GM19238 (cell line): ENCODE data around the gene SPATS2L.

Experiments used
- DNase-seq: peaks from one replicate; pipeline ENCODE4 v3.0.0; 2011; ENCODE audit warnings: low spot score; ENCODE audit not compliant: insufficient read length

SPATS2L gene

GRCh38 chr2:200376513-200377354 lies 70.2 kb downstream of the SPATS2L start:
- DNase-seq: no peak

GRCh38 chr2:200377355-200378336 lies 71.2 kb downstream of the SPATS2L start:
- no peak for DNase-seq

GRCh38 chr2:200378652-200379290 lies 72.3 kb downstream of the SPATS2L start:
- DNase-seq: no peak

- no peak for DNase-seq
Observed at GRCh38 chr2:200379481-200380090, 73.1 kb downstream of the SPATS2L start.

- DNase-seq: no peak
Observed at GRCh38 chr2:200380091-200380561, 73.6 kb downstream of the SPATS2L start.

GRCh38 chr2:200380833-200381542 lies 74.5 kb downstream of the SPATS2L start:
- no peak for DNase-seq

- DNase-seq: no peak
Observed at GRCh38 chr2:200382874-200383273, 76.4 kb downstream of the SPATS2L start.

- DNase-seq: no peak
Observed at GRCh38 chr2:200383380-200384110, 77.1 kb downstream of the SPATS2L start.

- no peak for DNase-seq
Observed at GRCh38 chr2:200385063-200385635, 78.7 kb downstream of the SPATS2L start.

GRCh38 chr2:200393191-200393590 lies 86.7 kb downstream of the SPATS2L start:
- DNase-seq: no peak

- no peak for DNase-seq
Observed at GRCh38 chr2:200394045-200394444, 87.6 kb downstream of the SPATS2L start.

GRCh38 chr2:200396781-200397242 lies 90.3 kb downstream of the SPATS2L start:
- no peak for DNase-seq

- DNase-seq: no peak
Observed at GRCh38 chr2:200397785-200398184, 91.3 kb downstream of the SPATS2L start.

- DNase-seq: no peak
Observed at GRCh38 chr2:200399046-200399445, 92.6 kb downstream of the SPATS2L start.

- no peak for DNase-seq
Observed at GRCh38 chr2:200399636-200400035, 93.1 kb downstream of the SPATS2L start.

GRCh38 chr2:200403814-200404213 lies 97.3 kb downstream of the SPATS2L start:
- no peak for DNase-seq

- no peak for DNase-seq
Observed at GRCh38 chr2:200404615-200405014, 98.1 kb downstream of the SPATS2L start.

GRCh38 chr2:200405599-200406298 lies 99.3 kb downstream of the SPATS2L start:
- no peak for DNase-seq

- DNase-seq: no peak
Observed at GRCh38 chr2:200406379-200406778, 99.9 kb downstream of the SPATS2L start.
